H1 (cell line): ENCODE results near the gene S1PR2. TPM values are rescaled to one million over a fixed set of nuclear protein-coding genes. Genes with fewer than 3 reads are reported as not detected.

ENCODE experiments used
- CTCF ChIA-PET: fragments of 300-600 bp; sonication (Branson Sonifier 250); formaldehyde crosslinking; loops from one replicate; lab custom pipeline; 2021; ENCODE audit not compliant: partially characterized antibody; lab: Charles Lee
- POLR2A ChIA-PET: fragments of 300-600 bp; sonication (Branson Sonifier 250); formaldehyde crosslinking; loops from one replicate; lab custom pipeline; 2021; ENCODE audit warnings: inconsistent platforms; ENCODE audit not compliant: partially characterized antibody; lab: Charles Lee
- DNase-seq, 2 experiments: peaks; one replicate each; pipeline versions ENCODE4 v3.0.0 to v3.0.0-alpha.2; 2010 to 2022; ENCODE audit warnings: low spot score in 2 of 2, low read depth in 1 of 2, mixed read lengths in 1 of 2
- FAIRE-seq: peaks from 2 replicates; lab custom pipeline; 2011; peaks lifted over from hg19 to GRCh38; lab: Jason Lieb, UNC
- H2AFZ ChIP-seq: 2 replicates; pipeline ENCODE4 v1.8.1; 2012; ENCODE audit warnings: low read length, inconsistent platforms
- H2AK5ac ChIP-seq: 2 replicates; pipeline ENCODE4 v1.6.1; 2013; ENCODE audit warnings: low read depth, low read length
- H2BK120ac ChIP-seq: replicated peaks from 2 replicates; pipeline ENCODE3; 2013; ENCODE audit warnings: low read depth, low read length, inconsistent platforms
- H2BK12ac ChIP-seq: 2 replicates; pipeline ENCODE4 v1.6.1; 2013; ENCODE audit warnings: low read depth, low read length
- H2BK15ac ChIP-seq: 2 replicates; pipeline ENCODE4 v1.6.1; 2013; ENCODE audit warnings: low read length
- H2BK20ac ChIP-seq: 2 replicates; pipeline ENCODE4 v1.6.1; 2013; ENCODE audit warnings: low read length
- H2BK5ac ChIP-seq: 2 replicates; pipeline ENCODE4 v1.6.1; 2013; ENCODE audit warnings: low read depth, low read length
- H3K14ac ChIP-seq: 2 replicates; pipeline ENCODE4 v1.6.1; 2013; ENCODE audit warnings: inconsistent platforms; ENCODE audit not compliant: insufficient read length
- H3K18ac ChIP-seq: 2 replicates; pipeline ENCODE4 v1.6.1; 2013; ENCODE audit warnings: low read length; ENCODE audit errors: extremely low read depth
- H3K23ac ChIP-seq: 2 replicates; pipeline ENCODE4 v1.6.1; 2013; ENCODE audit warnings: inconsistent platforms; ENCODE audit not compliant: insufficient read length
- H3K23me2 ChIP-seq: 2 replicates; pipeline ENCODE4 v1.6.1; 2013; ENCODE audit warnings: low read depth, low read length
- H3K27ac ChIP-seq: 2 replicates; pipeline ENCODE4 v1.6.1; 2011; ENCODE audit warnings: low read depth, low read length, inconsistent platforms
- H3K27me3 ChIP-seq, 4 experiments: replicated peaks in 1 of 4; 1 replicate in 1 of 4; 2 replicates in 3 of 4; pipeline versions ENCODE4 v1.6.1 to v1.8.1; 2011 to 2013; ENCODE audit warnings: low read length in 3 of 4, mild to moderate bottlenecking in 3 of 4, inconsistent platforms in 2 of 4, mixed read lengths in 2 of 4, moderate library complexity in 1 of 4; ENCODE audit not compliant: control insufficient read depth in 3 of 4, insufficient read depth in 3 of 4; ENCODE audit errors: extremely low read depth in 1 of 4
- H3K36me3 ChIP-seq, 4 experiments: 2 replicates each; pipeline versions ENCODE4 v1.6.1 to v1.8.1; 2011 to 2013; ENCODE audit warnings: mild to moderate bottlenecking in 4 of 4, low read length in 3 of 4, moderate library complexity in 2 of 4, control low read depth in 1 of 4, inconsistent platforms in 1 of 4; ENCODE audit not compliant: insufficient read depth in 4 of 4, control insufficient read depth in 2 of 4
- H3K4ac ChIP-seq: replicated peaks from 2 replicates; pipeline ENCODE3; 2013; ENCODE audit warnings: low read length, low read depth, mixed read lengths, inconsistent platforms; ENCODE audit not compliant: insufficient read length
- H3K4me1 ChIP-seq, 4 experiments: replicated peaks in 1 of 4; 1 replicate in 1 of 4; 2 replicates in 3 of 4; pipeline versions ENCODE4 v1.6.1 to v1.8.1; 2011 to 2013; ENCODE audit warnings: low read length in 3 of 4, inconsistent platforms in 2 of 4, mixed read lengths in 1 of 4; ENCODE audit not compliant: insufficient read depth in 4 of 4, control insufficient read depth in 3 of 4
- H3K4me2 ChIP-seq, 2 experiments: 2 replicates each; pipeline versions ENCODE4 v1.6.1 to v1.8.1; 2011 to 2013; ENCODE audit warnings: low read depth in 2 of 2, low read length in 2 of 2, control low read depth in 1 of 2, inconsistent platforms in 1 of 2, mild to moderate bottlenecking in 1 of 2; ENCODE audit not compliant: insufficient read depth in 1 of 2
- H3K4me3 ChIP-seq, 4 experiments: fragments of 200-600, 300-600 bp in 1 of 4; sonication (generic), shearing (Covaris generic), sonication (Bioruptor Twin) in 1 of 4; 2 replicates each; pipeline versions ENCODE4 v1.5.1 to v1.8.1; 2011 to 2016; ENCODE audit warnings: low read length in 4 of 4, low read depth in 3 of 4, control low read depth in 2 of 4, inconsistent platforms in 2 of 4, mild to moderate bottlenecking in 2 of 4, mixed read lengths in 1 of 4, moderate library complexity in 1 of 4; ENCODE audit not compliant: insufficient read depth in 2 of 4; ENCODE audit errors: extremely low read depth in 1 of 4
- H3K56ac ChIP-seq: replicated peaks from 2 replicates; pipeline ENCODE3; 2013; ENCODE audit warnings: low read depth, mild to moderate bottlenecking, mixed read lengths, low read length, inconsistent platforms; ENCODE audit not compliant: insufficient read length
- H3K79me1 ChIP-seq: 2 replicates; pipeline ENCODE4 v1.6.1; 2013; ENCODE audit warnings: low read depth, low read length, control low read depth
- H3K79me2 ChIP-seq, 2 experiments: 2 replicates each; pipeline versions ENCODE4 v1.6.1 to v1.8.1; 2012 to 2013; ENCODE audit warnings: low read length in 2 of 2, mild to moderate bottlenecking in 2 of 2, inconsistent platforms in 1 of 2; ENCODE audit not compliant: insufficient read depth in 2 of 2, control insufficient read depth in 1 of 2
- H3K9ac ChIP-seq, 4 experiments: replicated peaks in 1 of 4; 1 replicate in 1 of 4; 2 replicates in 3 of 4; pipeline versions ENCODE4 v1.6.1 to v1.8.1; 2011 to 2013; ENCODE audit warnings: low read depth in 3 of 4, low read length in 3 of 4, control low read depth in 2 of 4, mild to moderate bottlenecking in 2 of 4, moderate library complexity in 2 of 4, inconsistent platforms in 1 of 4; ENCODE audit errors: extremely low read depth in 1 of 4
- H3K9me3 ChIP-seq, 2 experiments: 2 replicates each; pipeline versions ENCODE4 v1.6.1 to v1.8.1; 2012 to 2013; ENCODE audit warnings: mild to moderate bottlenecking in 2 of 2, moderate library complexity in 2 of 2, control low read depth in 1 of 2, inconsistent platforms in 1 of 2, low read depth in 1 of 2, low read length in 1 of 2, mixed read lengths in 1 of 2; ENCODE audit not compliant: insufficient read depth in 2 of 2
- H4K20me1 ChIP-seq, 2 experiments: replicated peaks in 1 of 2; 2 replicates each; pipeline versions ENCODE3 to v1.8.1; 2011 to 2013; ENCODE audit warnings: inconsistent platforms in 2 of 2, low read length in 2 of 2, mild to moderate bottlenecking in 1 of 2; ENCODE audit not compliant: insufficient read depth in 2 of 2, control insufficient read depth in 1 of 2
- H4K5ac ChIP-seq: 2 replicates; pipeline ENCODE4 v1.6.1; 2013; ENCODE audit warnings: low read length, low read depth, mixed read lengths, inconsistent platforms; ENCODE audit not compliant: insufficient read length
- H4K8ac ChIP-seq: 2 replicates; pipeline ENCODE4 v1.8.0; 2013; ENCODE audit warnings: mild to moderate bottlenecking, moderate library complexity, low read length, inconsistent platforms; ENCODE audit not compliant: insufficient read depth; ENCODE audit errors: extremely low read depth
- H4K91ac ChIP-seq: replicated peaks from 2 replicates; pipeline ENCODE3; 2013; ENCODE audit warnings: low read length, mixed read lengths, inconsistent platforms; ENCODE audit not compliant: insufficient read length
- ATF3 ChIP-seq: IDR thresholded peaks from 2 replicates; pipeline ENCODE4 v1.6.1; 2011; ENCODE audit warnings: low read depth, mild to moderate bottlenecking, low read length; ENCODE audit not compliant: insufficient read depth
- CBX5 ChIP-seq: fragments of 300-800, 300-1000 bp; sonication (generic); IDR thresholded peaks from 2 replicates; pipeline ENCODE4 v1.7.1; 2016; ENCODE audit warnings: antibody characterized with exemption, low read length, low read depth
- CEBPB ChIP-seq: IDR thresholded peaks from 2 replicates; pipeline ENCODE4 v1.6.1; 2012; ENCODE audit warnings: low read depth, low read length
- GTF2F1 ChIP-seq: IDR thresholded peaks from 2 replicates; pipeline ENCODE4 v1.6.1; 2012; ENCODE audit warnings: low read depth, low read length, improper control_type of control experiment, borderline replicate concordance
- RBBP5 ChIP-seq: IDR thresholded peaks from 2 replicates; pipeline ENCODE4 v1.7.1; 2012; ENCODE audit warnings: low read depth, mild to moderate bottlenecking, inconsistent platforms, low read length, moderate library complexity, borderline replicate concordance
- RXRA ChIP-seq: IDR thresholded peaks from 2 replicates; pipeline ENCODE4 v1.6.1; 2011; ENCODE audit warnings: low read depth, mild to moderate bottlenecking, low read length, moderate library complexity; ENCODE audit not compliant: insufficient read depth
- TAF1 ChIP-seq: IDR thresholded peaks from 2 replicates; pipeline ENCODE4 v1.6.1; 2011; ENCODE audit warnings: mild to moderate bottlenecking, low read depth, low read length
- USF2 ChIP-seq: IDR thresholded peaks from 2 replicates; pipeline ENCODE4 v1.6.1; 2011; ENCODE audit warnings: low read length, improper control_type of control experiment
- WGBS, 2 experiments: shearing (Covaris generic) in 1 of 2; methylation state at CpG; one replicate each; pipeline versions ENCODE4 v1.1.6 to v1.1.7; 2013 to 2015; ENCODE audit warnings: low lambda C conversion rate in 2 of 2, mixed read lengths in 2 of 2, inconsistent platforms in 1 of 2, low coverage in 1 of 2, missing lambda C conversion rate in 1 of 2; ENCODE audit not compliant: insufficient replicate concordance in 2 of 2, insufficient coverage in 1 of 2, insufficient read length in 1 of 2; ENCODE audit errors: extremely low coverage in 1 of 2, missing lambda C conversion rate in 1 of 2; 5-methylcytosine and 5-hydroxymethylcytosine counted together
- polyA plus RNA-seq, 7 experiments: library from polyadenylated mRNA; depleted of rRNA in 3 of 7; stranded (reverse) in 5 of 7; unstranded in 2 of 7; fragments of >200 nt in 5 of 7; fragments of 200-250 nt in 2 of 7; gene quantifications; 1 replicate in 5 of 7; 2 replicates in 1 of 7; 4 replicates in 1 of 7; pipeline versions ENCODE4 v1.2.1 to v1.2.3, GENCODE V29; 2011 to 2013; ENCODE audit warnings: missing spikeins in 2 of 7, mixed read lengths in 2 of 7
- total RNA-seq: library from RNA; stranded (reverse); fragmentation: NEBNext Ultra II Directional; extraction: Animal tissue kit (Norgen Biotek cat#: 25700); gene quantifications from 2 replicates; pipeline ENCODE4 v1.2.1, GENCODE V29; 2021

S1PR2 gene
- total and polyA plus RNA-seq, 2 of the 8 experiments (the other 6 are each of a cell fraction or from before 2014, with no cell fraction given) = 17.5 to 19.4 TPM

GRCh38 chr19:10228393-10228792, 2.7 kb downstream of the S1PR2 start:
- no peak overlapping the region for H4K8ac ChIP-seq
- H3K56ac ChIP-seq = no peak overlapping the region
- no peak overlapping the region for H3K4ac ChIP-seq
- no peak overlapping the region for H2BK120ac ChIP-seq
- no peak overlapping the region for H2BK20ac ChIP-seq
- DNase-seq (no peak), FAIRE-seq (no peak)
- TF ChIP-seq RXRA = no peak
- TF ChIP-seq GTF2F1 = no peak
- no peak for TF ChIP-seq RBBP5
- no peak for TF ChIP-seq USF2
- no peak for TF ChIP-seq ATF3
- TF ChIP-seq CBX5 = no peak
- TF ChIP-seq TAF1 = no peak
- TF ChIP-seq CEBPB = no peak
- H4K91ac ChIP-seq = no peak overlapping the region
- no peak overlapping the region; a peak in 1 of 7 replicates for H3K9ac ChIP-seq
- ChIA-PET CTCF (interaction anchor here (0.9 to 6.4 kb wide), 13 partner anchors 10 to 52 kb away, joined by 3 to 59 read pairs (median 8); partner anchors contain the start of gene DNMT1), POLR2A (interaction anchor here (0.7 to 1.4 kb wide), 4 partner anchors 8 to 33 kb away, joined by 3 to 5 read pairs (median 3); no protein-coding TSS in a partner anchor)
- H3K18ac ChIP-seq = no peak overlapping the region
- H4K5ac ChIP-seq = no peak overlapping the region
- no peak overlapping the region for H3K4me3 ChIP-seq
- no peaks in the 10 kb centered on the region for H3K9me3 ChIP-seq
- no peak overlapping the region for H3K27ac ChIP-seq
- no peak overlapping the region for H2AK5ac ChIP-seq
- peaks cover 0 to 3% (median under 1%) of the 10 kb centered on the region in 4 experiments; a peak in 3 of 8 replicates for H3K36me3 ChIP-seq
- peaks cover 3 to 7% (median 3%) of the 10 kb centered on the region in 4 experiments; a peak in 4 of 7 replicates for H3K4me1 ChIP-seq
- H2AFZ ChIP-seq = no peak overlapping the region
- no peak overlapping the region for H3K23ac ChIP-seq
- H3K79me1 ChIP-seq = peaks cover 11% of the 10 kb centered on the region
- peaks cover 10% of the 10 kb centered on the region; the same call in 1 of the 2 replicates for H3K23me2 ChIP-seq
- H3K79me2 ChIP-seq = peaks cover 0 to 16% of the 10 kb centered on the region in 2 experiments; a peak in 2 of 4 replicates
- H3K27me3 ChIP-seq = 0 out of 7 replicates have a peak, but pooled peaks cover 0 to 3% (median 0%) of the 10 kb centered on the region in 4 experiments
- H2BK12ac ChIP-seq = peak overlapping the region; percentile 68; the same call in 1 of the 2 replicates
- peaks cover 12% of the 10 kb centered on the region in 2 experiments for H4K20me1 ChIP-seq
- no peak overlapping the region for H2BK5ac ChIP-seq
- WGBS, 2 experiments = 82% methylated on average over 5 of the region's 5 CpGs; no CpG with 5 or more reads in 1 of the 2 experiments
- H3K4me2 ChIP-seq = no peak overlapping the region
- H2BK15ac ChIP-seq = no peak overlapping the region
- no peak overlapping the region for H3K14ac ChIP-seq
